IPS-18a (cell line): Measurements from ENCODE around the gene PCED1B.
"Not testable (repeated sequence)": the region's sequence is repeated elsewhere in the genome, so short reads cannot be mapped to it uniquely, and the experiment has no call there.

Source experiments
- H3K27ac ChIP-seq: one replicate; pipeline ENCODE4 v1.5.1; 2013; ENCODE audit warnings: low read length
- H3K27me3 ChIP-seq: one replicate; pipeline ENCODE4 v1.6.1; 2013; ENCODE audit warnings: mild to moderate bottlenecking, low read length; ENCODE audit not compliant: control insufficient read depth, insufficient read depth
- H3K36me3 ChIP-seq: one replicate; pipeline ENCODE4 v1.6.1; 2013; ENCODE audit warnings: low read depth, low read length; ENCODE audit not compliant: control insufficient read depth
- H3K4me1 ChIP-seq: one replicate; pipeline ENCODE4 v1.6.1; 2013; ENCODE audit warnings: low read depth, low read length; ENCODE audit not compliant: control insufficient read depth
- H3K4me3 ChIP-seq: one replicate; pipeline ENCODE4 v1.5.1; 2013; ENCODE audit warnings: low read length
- H3K9ac ChIP-seq: one replicate; pipeline ENCODE4 v1.6.1; 2013; ENCODE audit warnings: mild to moderate bottlenecking, low read length, moderate library complexity
- H3K9me3 ChIP-seq: one replicate; pipeline ENCODE4 v1.6.1; 2013; ENCODE audit warnings: low read depth, low read length; ENCODE audit not compliant: control insufficient read depth

Gene PCED1B

GRCh38 chr12:47111854-47112253 lies 32.4 kb downstream of the PCED1B start:
- H3K9me3 ChIP-seq = no peaks in the 10 kb centered on the region
- H3K9ac ChIP-seq = no peak overlapping the region
- H3K27ac ChIP-seq = no peak overlapping the region
- H3K36me3 ChIP-seq = no peaks in the 10 kb centered on the region
- H3K27me3 ChIP-seq = no peaks in the 10 kb centered on the region
- no peaks in the 10 kb centered on the region for H3K4me1 ChIP-seq
- H3K4me3 ChIP-seq = no peak overlapping the region

GRCh38 chr12:47112679-47113078 lies 33.3 kb downstream of the PCED1B start:
- H3K36me3 ChIP-seq = no peaks in the 10 kb centered on the region
- no peaks in the 10 kb centered on the region for H3K27me3 ChIP-seq
- no peak overlapping the region for H3K9ac ChIP-seq
- H3K4me1 ChIP-seq = no peaks in the 10 kb centered on the region
- H3K9me3 ChIP-seq = no peaks in the 10 kb centered on the region
- no peak overlapping the region for H3K27ac ChIP-seq
- no peak overlapping the region for H3K4me3 ChIP-seq

- H3K27me3 ChIP-seq = no peaks in the 10 kb centered on the region
- H3K4me3 ChIP-seq = no peak overlapping the region
- H3K9ac ChIP-seq = no peak overlapping the region
- no peaks in the 10 kb centered on the region for H3K4me1 ChIP-seq
- no peaks in the 10 kb centered on the region for H3K36me3 ChIP-seq
- no peaks in the 10 kb centered on the region for H3K9me3 ChIP-seq
- no peak overlapping the region for H3K27ac ChIP-seq
Observed at GRCh38 chr12:47114481-47114892, 35.1 kb downstream of the PCED1B start.

GRCh38 chr12:47117305-47117704 lies 37.9 kb downstream of the PCED1B start:
- H3K9ac ChIP-seq, H3K4me1 ChIP-seq, H3K27ac ChIP-seq, H3K36me3 ChIP-seq, H3K9me3 ChIP-seq, H3K4me3 ChIP-seq, H3K27me3 ChIP-seq: not testable (repeated sequence)

- no peaks in the 10 kb centered on the region for H3K36me3 ChIP-seq
- no peaks in the 10 kb centered on the region for H3K27me3 ChIP-seq
- H3K27ac ChIP-seq = no peak overlapping the region
- no peak overlapping the region for H3K4me3 ChIP-seq
- no peak overlapping the region for H3K9ac ChIP-seq
- no peaks in the 10 kb centered on the region for H3K4me1 ChIP-seq
- H3K9me3 ChIP-seq = no peaks in the 10 kb centered on the region
Observed at GRCh38 chr12:47120736-47121135, 41.3 kb downstream of the PCED1B start.

- Histone ChIP-seq H3K9me3 (no peaks in the 10 kb centered on the region), H3K36me3 (no peaks in the 10 kb centered on the region), H3K4me3 (no peak overlapping the region), H3K27me3 (no peaks in the 10 kb centered on the region), H3K9ac (no peak overlapping the region), H3K4me1 (no peaks in the 10 kb centered on the region), H3K27ac (no peak overlapping the region)
Observed at GRCh38 chr12:47121146-47121545, 41.7 kb downstream of the PCED1B start.

- Histone ChIP-seq H3K27me3 (no peaks in the 10 kb centered on the region), H3K4me1 (no peaks in the 10 kb centered on the region), H3K9ac (no peak overlapping the region), H3K27ac (no peak overlapping the region), H3K9me3 (no peaks in the 10 kb centered on the region), H3K4me3 (no peak overlapping the region), H3K36me3 (no peaks in the 10 kb centered on the region)
Observed at GRCh38 chr12:47122602-47123001, 43.2 kb downstream of the PCED1B start.

- no peak overlapping the region for H3K27ac ChIP-seq
- H3K9me3 ChIP-seq = no peaks in the 10 kb centered on the region
- no peak overlapping the region for H3K9ac ChIP-seq
- H3K36me3 ChIP-seq = no peaks in the 10 kb centered on the region
- H3K4me3 ChIP-seq = no peak overlapping the region
- H3K27me3 ChIP-seq = no peaks in the 10 kb centered on the region
- H3K4me1 ChIP-seq = no peaks in the 10 kb centered on the region
Observed at GRCh38 chr12:47123730-47124129, 44.3 kb downstream of the PCED1B start.

GRCh38 chr12:47124451-47124850 lies 45.0 kb downstream of the PCED1B start:
- Histone ChIP-seq H3K9me3 (no peaks in the 10 kb centered on the region), H3K4me1 (no peaks in the 10 kb centered on the region), H3K27me3 (no peaks in the 10 kb centered on the region), H3K4me3 (no peak overlapping the region), H3K27ac (no peak overlapping the region), H3K9ac (no peak overlapping the region), H3K36me3 (no peaks in the 10 kb centered on the region)

- Histone ChIP-seq H3K9me3 (no peaks in the 10 kb centered on the region), H3K27me3 (no peaks in the 10 kb centered on the region), H3K9ac (no peak overlapping the region), H3K27ac (no peak overlapping the region), H3K4me1 (no peaks in the 10 kb centered on the region), H3K4me3 (no peak overlapping the region), H3K36me3 (no peaks in the 10 kb centered on the region)
Observed at GRCh38 chr12:47126246-47126645, 46.8 kb downstream of the PCED1B start.

GRCh38 chr12:47131011-47131410 lies 51.6 kb downstream of the PCED1B start:
- Histone ChIP-seq H3K9me3 (no peaks in the 10 kb centered on the region), H3K9ac (no peak overlapping the region), H3K36me3 (no peaks in the 10 kb centered on the region), H3K4me3 (no peak overlapping the region), H3K4me1 (no peaks in the 10 kb centered on the region), H3K27me3 (no peaks in the 10 kb centered on the region), H3K27ac (no peak overlapping the region)

- no peaks in the 10 kb centered on the region for H3K9me3 ChIP-seq
- no peak overlapping the region for H3K27ac ChIP-seq
- H3K4me3 ChIP-seq = no peak overlapping the region
- H3K9ac ChIP-seq = no peak overlapping the region
- no peaks in the 10 kb centered on the region for H3K36me3 ChIP-seq
- no peaks in the 10 kb centered on the region for H3K27me3 ChIP-seq
- H3K4me1 ChIP-seq = no peaks in the 10 kb centered on the region
Observed at GRCh38 chr12:47134005-47134404, 54.6 kb downstream of the PCED1B start.
